Measurements from ENCODE around the gene NUDT3.
A peak's percentile ranks its signal among the peaks of the same experiment; 100 is the strongest.
"Not testable (repeated sequence)": the region's sequence is repeated elsewhere in the genome, so short reads cannot be mapped to it uniquely, and the experiment has no call there.

Gene NUDT3

GRCh38 chr6:34365781-34366638 lies 26.5 kb downstream of the NUDT3 start:
- not testable (repeated sequence) for DNase-seq

DNA sequence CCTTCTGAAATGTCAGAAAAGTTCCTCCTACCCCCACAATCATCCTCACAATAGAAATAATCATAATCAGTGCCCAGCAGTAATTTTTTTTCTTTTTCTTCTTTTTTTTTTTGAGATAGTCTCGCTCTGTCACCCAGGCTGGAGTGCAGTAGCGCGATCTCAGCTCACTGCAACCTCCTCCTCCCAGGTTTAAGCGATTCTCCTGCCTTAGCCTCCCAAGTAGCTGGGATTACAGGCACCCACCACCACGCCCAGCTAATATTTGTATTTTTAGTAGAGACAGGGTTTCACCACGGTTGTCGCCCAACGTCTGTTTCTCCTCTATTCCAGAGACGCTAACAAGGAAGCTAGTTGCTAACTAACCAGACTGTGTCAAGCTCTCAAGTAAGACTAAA lies 28.8 kb downstream of the NUDT3 start:
- DNase-seq = not testable (repeated sequence)

DNA sequence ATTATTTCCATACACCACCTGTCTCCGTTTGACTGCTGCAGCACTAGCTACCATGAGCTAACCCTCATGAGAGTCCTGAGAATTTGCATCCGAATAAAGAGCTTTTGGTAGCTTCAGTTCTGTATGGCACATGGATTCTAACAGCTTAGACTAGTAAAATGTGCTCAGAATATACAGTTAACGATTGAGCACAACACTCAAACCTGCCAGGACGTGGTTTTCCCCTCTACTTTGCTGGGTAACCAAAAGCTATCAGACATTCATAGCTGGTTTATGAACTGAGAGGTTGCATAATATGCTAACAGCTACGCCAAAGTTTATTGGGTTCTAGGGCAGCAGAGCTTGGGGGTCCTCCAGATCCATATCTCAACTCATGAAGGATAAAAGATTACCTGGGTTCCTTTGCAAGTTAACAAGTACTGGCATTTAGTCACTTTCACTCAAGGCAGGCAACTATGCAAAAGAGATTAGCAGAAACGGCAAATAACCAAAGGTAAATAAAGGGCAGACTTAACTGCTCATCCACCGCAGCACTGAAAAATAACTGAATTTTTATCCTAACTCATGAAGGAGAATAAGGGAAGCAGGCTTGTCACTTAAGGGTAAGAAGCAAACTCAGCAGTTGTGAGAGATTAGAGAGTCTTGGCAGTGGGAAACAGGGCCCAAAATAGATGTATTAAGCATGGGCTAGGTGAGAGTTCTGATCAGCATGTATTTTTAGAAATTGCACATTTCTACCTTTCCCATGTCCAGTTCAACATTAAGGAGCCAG lies 29.4 kb downstream of the NUDT3 start:
- no peak for DNase-seq

DNA sequence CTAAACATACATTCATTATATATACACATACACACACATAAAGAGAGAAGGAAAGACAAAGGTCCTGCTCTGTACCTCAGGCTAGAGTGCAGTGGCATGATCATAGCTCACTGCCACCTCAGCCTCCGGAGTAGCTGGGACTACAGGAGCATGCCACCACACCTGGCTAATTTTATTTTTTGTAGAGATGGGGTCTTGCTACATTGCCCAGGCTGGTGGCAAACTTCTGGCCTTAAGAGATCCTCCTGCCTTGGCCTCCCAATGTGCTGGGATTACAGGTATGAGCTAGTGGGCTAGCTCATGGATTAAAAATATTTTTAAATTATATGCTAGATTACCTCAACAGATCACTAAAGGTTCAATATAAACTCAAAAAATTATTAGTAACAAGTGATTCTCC lies 30.3 kb downstream of the NUDT3 start:
- DNase-seq = no peak

GRCh38 chr6:34360556-34360955 lies 31.9 kb downstream of the NUDT3 start:
- DNase-seq = no peak

DNA sequence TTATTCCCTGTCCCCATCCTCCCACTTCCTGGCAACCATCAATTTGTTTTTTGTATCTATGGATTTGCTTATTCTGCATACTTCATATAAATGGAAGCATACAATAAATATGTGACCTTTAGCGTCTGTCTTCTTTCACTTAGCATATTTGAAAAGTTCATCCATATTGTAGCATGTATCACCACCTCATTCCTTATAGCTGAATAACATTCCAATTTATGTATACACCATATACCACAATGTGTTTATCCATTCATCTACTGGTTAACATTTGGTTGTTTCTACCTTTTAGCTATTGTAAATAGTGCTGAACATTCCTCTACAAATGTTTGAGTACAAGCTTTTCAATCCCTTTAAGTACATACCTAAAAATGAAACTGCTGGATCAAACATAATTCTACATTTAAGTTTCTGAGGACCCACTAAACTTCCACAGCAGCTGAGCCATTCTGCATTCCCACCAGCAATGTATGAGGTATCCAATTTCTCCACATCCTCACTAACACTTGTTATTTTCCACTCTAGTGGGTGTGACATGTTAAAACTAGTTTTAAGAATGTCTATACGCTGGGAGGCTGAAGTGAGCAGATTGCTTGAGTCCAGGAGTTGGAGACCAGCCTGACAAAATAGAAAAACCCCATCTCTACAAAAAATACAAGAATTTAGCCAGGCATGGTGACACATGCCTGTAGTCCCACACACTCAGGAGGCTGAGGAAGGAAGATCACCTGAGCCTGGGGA lies 32.9 kb downstream of the NUDT3 start:
- DNase-seq = no peak

- DNase-seq = peak; percentile 39
These were observed 34.0 kb downstream of the NUDT3 start for GRCh38 chr6:34358389-34358905.

DNA sequence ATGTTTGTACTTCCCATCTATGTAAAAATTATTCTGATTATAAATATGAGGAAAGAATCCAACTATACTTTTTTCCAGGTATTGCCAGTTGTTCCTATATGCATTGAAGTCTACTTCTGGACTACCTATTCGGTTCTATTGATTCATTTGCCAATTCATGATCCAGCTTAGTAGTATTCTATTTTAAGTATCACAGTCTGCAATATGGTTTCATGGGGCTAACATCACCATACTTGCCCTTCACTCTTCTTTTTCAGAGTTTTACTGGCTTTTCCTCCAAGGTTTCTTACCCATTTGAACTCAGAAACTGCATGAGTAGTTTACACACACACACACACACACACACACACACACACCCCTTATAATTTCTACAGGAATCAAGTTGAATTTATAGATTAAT lies 34.5 kb downstream of the NUDT3 start:
- no peak for DNase-seq

DNA sequence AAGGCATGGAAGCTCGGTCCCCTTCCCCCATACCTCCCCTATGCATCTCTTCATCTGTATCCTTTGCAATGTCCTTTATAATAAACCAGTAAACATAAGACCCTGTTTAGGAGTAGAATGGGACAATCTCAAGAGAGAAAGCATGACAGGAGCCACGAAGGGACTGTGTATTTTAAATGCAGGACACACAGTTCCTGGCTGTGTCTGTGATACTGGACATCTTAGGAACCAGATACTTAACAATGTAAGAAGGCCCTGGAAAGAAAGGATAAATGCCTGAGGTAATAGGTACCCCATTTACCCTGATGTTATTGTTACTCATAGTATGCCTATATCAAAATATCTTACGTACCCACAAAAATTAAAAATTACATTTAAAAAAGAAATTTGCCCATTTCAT lies 36.6 kb downstream of the NUDT3 start:
- no peak for DNase-seq

- not testable (repeated sequence) for DNase-seq
These were observed 38.2 kb downstream of the NUDT3 start for GRCh38 chr6:34354230-34354629.

- DNase-seq = not testable (repeated sequence)
These were observed 38.9 kb downstream of the NUDT3 start for GRCh38 chr6:34353530-34353929.

DNA sequence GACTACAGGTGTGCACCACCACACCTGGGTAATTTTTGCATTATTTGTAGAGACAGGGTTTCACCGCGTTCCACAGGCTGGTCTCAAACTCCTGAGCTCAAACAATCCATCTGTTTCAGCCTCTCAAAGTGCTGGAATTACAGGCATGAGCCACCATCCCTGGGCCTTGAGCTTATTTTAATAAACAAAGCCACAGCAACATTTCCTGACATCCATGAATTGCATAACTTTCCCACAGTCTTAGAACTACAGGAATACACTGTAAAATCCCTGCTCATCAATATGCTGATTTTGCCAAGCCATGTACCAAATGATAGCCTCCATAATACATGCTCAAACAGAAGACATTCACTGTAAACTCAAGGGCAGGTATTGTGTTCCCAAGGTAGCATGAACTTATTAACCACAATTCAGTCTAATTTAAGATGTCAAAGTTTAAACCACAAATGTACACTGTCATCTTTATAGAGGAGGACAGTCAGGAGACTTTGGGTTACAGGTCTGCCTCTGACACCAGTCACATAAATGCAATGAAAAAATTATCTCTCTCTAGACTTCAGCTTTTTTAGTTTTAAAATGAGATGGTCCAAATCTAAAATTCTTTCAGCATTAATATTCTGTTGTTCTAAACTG lies 40.0 kb downstream of the NUDT3 start:
- no peak for DNase-seq

GRCh38 chr6:34350934-34351217 lies 41.6 kb downstream of the NUDT3 start:
- no peak for DNase-seq

GRCh38 chr6:34350137-34350933 lies 42.1 kb downstream of the NUDT3 start:
- no peak for DNase-seq

GRCh38 chr6:34349211-34349610 lies 43.3 kb downstream of the NUDT3 start:
- DNase-seq = no peak

DNA sequence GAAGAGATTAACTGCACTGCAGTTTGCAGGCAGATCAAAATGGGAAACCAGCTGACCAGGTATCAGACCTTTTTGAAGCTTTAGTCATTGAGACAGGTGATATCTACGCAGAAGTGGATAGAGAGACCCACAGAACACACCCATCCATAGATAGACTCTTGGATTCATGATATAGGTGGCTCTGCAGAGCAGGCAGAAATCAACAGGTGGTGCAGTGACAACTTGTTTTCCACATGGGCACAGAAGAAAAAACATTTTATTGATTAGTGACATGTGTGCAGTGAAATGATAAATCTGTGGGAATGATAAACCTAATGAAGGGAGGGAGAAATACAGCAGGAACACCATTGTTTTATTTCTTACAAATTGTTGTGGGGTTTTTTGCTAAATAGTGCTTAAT lies 45.2 kb downstream of the NUDT3 start:
- DNase-seq = no peak

DNA sequence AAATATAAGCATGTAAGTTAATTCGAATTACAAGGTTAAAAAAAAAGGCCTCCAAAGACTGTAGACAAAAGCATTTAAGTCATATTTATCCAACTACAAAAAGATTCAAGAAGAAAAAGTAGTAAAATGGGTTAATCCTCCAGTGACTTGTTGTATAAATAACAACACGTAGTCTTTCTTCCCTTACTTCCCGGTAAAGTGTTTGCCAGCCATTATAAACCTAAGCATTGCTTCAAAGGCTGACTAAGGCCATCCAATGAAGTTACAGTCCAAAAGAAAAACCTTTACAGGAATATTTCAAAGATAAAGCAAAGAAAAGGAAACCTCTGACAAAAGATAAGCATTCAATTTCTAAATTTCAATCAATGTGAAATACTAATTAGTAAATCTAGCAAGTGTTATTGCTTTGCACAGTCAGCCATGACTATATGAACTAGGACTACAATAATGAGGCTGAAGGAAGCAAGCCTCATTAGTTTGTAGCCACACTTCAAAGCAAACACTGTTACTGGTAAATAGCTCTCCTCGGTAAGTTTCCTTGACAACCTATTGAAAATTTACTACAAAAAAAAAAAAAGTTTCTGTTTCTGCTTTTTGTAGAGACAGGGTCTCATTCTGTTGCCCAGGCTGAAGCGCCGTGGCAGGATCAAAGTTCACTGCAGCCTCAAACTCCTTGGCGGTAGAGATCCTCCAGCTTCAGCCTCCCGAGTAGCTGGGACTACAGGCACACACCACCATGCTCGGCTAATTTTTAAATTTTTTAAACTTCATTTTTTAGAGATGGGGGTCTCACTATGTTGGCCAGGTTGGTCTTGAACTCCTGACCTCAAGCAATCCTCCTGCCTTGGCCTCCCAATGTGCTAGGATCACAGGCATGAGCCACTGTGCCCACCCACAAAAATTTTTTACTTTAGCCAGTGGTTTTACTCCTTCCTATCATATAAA lies 46.0 kb downstream of the NUDT3 start:
- DNase-seq = no peak

DNA sequence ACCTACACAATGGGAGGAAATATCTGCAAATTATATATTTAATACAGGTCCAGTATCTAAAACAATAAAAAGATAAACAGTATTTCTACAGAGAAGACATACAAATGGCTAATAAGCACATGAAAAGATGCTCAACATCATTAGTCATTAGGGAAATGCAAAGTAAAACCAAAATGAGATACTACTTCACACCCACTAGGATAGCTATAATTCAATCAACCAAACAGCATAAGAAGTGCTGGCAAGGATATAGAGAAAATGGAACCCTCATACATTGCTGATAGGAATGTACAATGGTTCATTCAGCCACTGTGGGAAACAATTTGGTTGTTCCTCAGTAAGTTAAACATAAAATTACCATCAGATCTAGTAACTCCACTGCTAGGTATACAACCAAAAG lies 48.7 kb downstream of the NUDT3 start:
- DNase-seq = no peak

GRCh38 chr6:34342247-34342646 lies 50.2 kb downstream of the NUDT3 start:
- DNase-seq = no peak

- DNase-seq = no peak
These were observed 50.9 kb downstream of the NUDT3 start for GRCh38 chr6:34341481-34341971.

Measured in NCI-H1105 treated with DMSO at 0.1 percent for 48 hours (cell line).